ENCODE measurements around the gene NSG1. TPM values are rescaled to one million over a fixed set of nuclear protein-coding genes. Genes with fewer than 3 reads are reported as not detected.
A peak's percentile ranks its signal among the peaks of the same experiment; 100 is the strongest.

Gene NSG1
- total and polyA plus RNA-seq, 5 experiments from 2014 or later = 28.1 to 68.0 (median 66.1) TPM

DNA sequence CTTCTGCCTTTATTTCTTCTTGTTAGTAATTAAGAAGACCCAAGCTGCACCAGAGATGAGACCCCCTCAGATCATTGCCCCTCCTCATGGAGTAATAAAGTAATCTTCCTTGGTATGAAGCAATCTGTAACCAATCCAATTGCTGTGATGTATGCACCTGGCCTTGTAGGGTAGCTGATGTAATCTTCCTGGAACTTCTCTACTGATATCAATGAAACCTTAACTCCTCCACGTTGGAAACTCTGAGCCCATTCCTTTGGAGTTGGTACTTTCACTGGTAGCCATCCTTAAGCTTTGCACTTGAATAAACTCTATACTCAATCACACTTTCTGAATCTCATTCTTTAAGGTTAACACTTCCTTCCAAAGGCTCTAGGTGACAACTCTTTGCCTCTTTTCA lies 31.6 kb upstream of the NSG1 start:
- Mint-ChIP-seq H3K4me3 (no peak overlapping the region), H3K27ac (no peak overlapping the region), H3K4me1 (peaks cover 0 to 9% (median 3%) of the 10 kb centered on the region in 4 donors), H3K27me3 (peaks cover 0 to 3% (median 0%) of the 10 kb centered on the region in 5 donors), H3K9me3 (peaks cover 0 to 12% (median 4%) of the 10 kb centered on the region in 9 donors), H3K36me3 (peaks cover 0 to 6% (median 3%) of the 10 kb centered on the region in 3 donors)
- ATAC-seq (no peak), DNase-seq (no peak)
- POLR2A ChIA-PET = interaction anchor here (1.2 kb wide), 1 partner anchor 8 kb away, joined by 4 read pairs; no protein-coding TSS in a partner anchor

DNA sequence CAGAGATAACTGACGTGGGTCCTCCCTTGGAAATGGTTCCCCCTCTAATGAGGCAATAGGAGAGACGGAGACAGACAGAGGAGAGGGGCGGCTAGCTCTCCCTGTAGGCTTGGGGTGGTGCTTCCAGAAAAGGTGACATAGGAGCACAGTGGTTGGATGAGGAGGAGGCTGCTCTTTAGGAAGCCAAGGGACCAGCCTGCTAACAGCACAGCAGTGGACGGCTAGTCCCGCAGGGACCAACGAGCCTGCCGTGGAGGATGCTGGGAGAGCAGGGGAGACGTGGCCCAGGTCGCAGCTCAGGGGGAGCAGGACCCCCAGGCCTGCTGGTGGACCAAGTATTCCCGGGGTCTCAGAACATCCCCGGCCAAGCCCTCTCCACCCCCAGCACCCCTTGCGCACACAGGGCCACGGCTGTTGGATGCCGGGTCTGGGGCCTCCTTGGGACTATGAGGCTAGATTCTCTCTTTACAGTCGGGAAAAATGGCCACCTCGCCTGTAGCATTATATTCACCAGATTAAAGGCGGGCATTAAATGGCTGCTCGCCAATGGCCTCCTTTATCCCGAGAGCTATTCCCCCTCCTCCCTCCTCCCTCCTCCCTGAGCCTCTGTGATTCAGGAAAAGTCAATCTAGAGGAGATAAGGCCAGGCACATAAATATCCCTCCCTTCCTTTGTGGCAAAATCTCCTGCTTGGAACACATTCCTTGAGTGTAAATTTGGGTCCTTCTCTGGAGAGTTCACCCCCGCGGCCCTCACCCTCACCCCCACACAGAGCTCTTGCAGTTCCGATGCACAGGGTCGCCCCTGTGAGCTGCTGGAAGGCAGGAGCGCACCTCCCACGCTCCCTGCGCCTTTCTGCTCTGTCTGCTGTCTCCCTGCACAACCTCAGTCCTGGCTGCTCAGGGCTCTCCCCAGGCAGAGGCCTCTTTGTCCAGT lies 30.5 kb upstream of the NSG1 start:
- POLR2A ChIA-PET = interaction anchor here (1.2 kb wide), 1 partner anchor 9 kb away, joined by 4 read pairs; no protein-coding TSS in a partner anchor
- no peak for ATAC-seq
- H3K27ac Mint-ChIP-seq = peak overlapping the region in 3 of 10 donors; percentile 24 to 50 (median 48)
- H3K4me3 Mint-ChIP-seq = no peak overlapping the region
- H3K4me1 Mint-ChIP-seq = peaks cover 0 to 7% (median 4%) of the 10 kb centered on the region in 4 donors
- peaks cover 0 to 10% (median 0%) of the 10 kb centered on the region in 5 donors for H3K27me3 Mint-ChIP-seq
- peaks cover 0 to 7% (median 3%) of the 10 kb centered on the region in 9 donors for H3K9me3 Mint-ChIP-seq
- DNase-seq = no peak
- H3K36me3 Mint-ChIP-seq = peaks cover 0 to 3% (median 3%) of the 10 kb centered on the region in 3 donors

DNA sequence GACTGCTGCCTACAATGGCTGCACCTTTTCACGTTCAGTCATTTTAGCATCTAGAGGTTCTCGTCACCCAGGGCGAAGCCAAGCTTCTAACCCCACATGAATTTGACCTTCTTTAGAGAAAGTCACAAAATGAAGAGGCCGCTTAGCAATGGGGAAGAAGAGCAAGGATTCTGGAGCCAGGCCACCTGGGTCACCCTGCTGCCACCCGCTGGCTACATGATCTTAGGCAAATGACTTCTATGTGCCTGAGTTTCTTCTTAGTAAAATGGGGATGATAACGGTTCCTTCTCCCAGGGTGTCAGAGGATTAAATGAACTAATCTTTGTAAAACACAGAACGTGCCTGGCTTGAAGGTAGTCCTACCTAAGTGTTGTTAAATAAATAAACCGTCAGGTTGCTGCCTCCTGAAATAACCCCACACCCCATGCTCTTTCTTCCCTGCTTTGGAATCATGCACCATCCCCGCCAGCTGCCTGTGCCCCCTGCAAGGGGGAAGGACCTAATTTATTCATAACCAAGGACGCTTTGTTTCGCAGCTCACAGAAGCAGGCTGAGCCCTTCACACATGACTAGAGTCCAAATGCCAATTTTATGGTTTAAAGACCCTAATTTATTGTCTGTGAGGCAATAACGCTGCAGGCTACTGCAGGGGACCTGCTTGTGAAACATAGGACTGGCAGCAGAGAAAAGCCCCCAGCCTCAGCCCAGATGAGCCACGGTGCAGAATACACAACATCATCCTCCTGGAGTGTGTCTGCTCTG lies 28.6 kb upstream of the NSG1 start:
- peak overlapping the region in 1 of 10 donors; percentile 44 for H3K27ac Mint-ChIP-seq
- H3K4me3 Mint-ChIP-seq = no peak overlapping the region
- H3K4me1 Mint-ChIP-seq = peaks cover 0 to 10% (median 5%) of the 10 kb centered on the region in 4 donors
- DNase-seq = no peak
- peaks cover 0 to 1% (median under 1%) of the 10 kb centered on the region in 9 donors for H3K9me3 Mint-ChIP-seq
- H3K36me3 Mint-ChIP-seq = peaks cover 0 to 1% (median 1%) of the 10 kb centered on the region in 3 donors
- peaks cover 0 to 10% (median 0%) of the 10 kb centered on the region in 5 donors for H3K27me3 Mint-ChIP-seq
- ATAC-seq = no peak
- POLR2A ChIA-PET = interaction anchor here (0.7 to 1.4 kb wide), 3 partner anchors 9 to 24 kb away, joined by 3 to 5 read pairs (median 4); no protein-coding TSS in a partner anchor

DNA sequence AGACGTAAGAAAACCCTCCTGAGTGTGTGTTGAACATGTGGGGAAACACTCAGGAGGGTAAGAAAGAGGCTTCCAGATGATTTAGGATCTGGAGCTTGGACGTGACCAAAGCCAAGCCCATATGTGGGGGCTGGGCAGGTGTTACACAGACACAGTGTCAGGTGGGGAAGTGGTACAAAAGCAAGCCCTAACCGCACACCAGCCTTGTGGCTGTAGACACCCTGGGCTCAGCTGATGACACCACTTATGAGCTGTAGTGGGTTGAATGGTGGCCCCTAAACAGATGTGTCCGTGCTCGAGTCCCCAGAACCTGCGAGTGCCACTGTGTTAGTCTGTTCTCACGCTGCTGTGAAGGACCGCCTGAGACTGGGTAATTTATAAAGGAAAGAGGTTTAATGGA lies 25.0 kb upstream of the NSG1 start:
- no peak for ATAC-seq
- H3K27ac Mint-ChIP-seq = peak overlapping the region in 4 of 10 donors; percentile 29 to 69 (median 34)
- peaks cover 0 to 9% (median 1%) of the 10 kb centered on the region in 4 donors for H3K4me1 Mint-ChIP-seq
- peaks cover 0 to 10% (median 0%) of the 10 kb centered on the region in 5 donors for H3K27me3 Mint-ChIP-seq
- peaks cover 0 to 5% (median 5%) of the 10 kb centered on the region in 3 donors for H3K36me3 Mint-ChIP-seq
- DNase-seq = no peak
- H3K4me3 Mint-ChIP-seq = peak overlapping the region in 1 of 10 donors; percentile 27
- peaks cover 0 to 13% (median 5%) of the 10 kb centered on the region in 9 donors for H3K9me3 Mint-ChIP-seq
- POLR2A ChIA-PET = interaction anchor here (1.3 kb wide), 1 partner anchor 13 kb away, joined by 5 read pairs; no protein-coding TSS in a partner anchor

DNA sequence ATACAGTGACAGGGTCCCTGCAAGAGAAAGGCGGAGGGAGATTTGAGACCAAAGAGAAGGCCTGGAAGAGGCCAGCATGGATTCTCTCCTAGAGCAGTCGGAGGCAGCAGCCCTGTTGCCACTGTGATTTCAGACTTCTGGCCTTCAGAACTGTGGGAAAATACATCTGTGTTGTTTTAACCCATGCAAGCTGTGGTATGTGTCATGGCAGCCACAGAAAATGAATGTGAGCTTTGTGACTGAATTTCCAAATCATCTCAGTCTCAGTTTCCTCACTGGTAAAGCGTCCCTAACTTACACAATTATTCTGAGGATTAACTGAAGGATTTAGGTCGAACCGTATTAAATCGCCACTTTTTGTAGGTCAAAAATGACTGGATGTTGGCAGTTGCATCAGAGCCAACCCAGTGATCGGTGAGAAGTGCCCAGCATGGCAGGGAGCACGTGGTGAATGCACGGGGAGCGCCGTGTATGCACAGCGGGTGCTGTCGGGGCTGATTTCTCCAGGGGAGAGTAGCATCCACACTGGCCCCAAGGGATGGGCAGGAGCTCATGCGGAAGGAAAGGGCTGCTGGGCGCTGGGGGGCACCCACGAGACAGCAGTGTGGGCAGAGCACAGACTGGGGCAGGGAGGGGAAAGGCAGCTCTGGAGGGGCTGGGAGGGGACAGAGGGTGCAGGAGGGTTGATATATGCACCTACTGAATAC lies 23.8 kb upstream of the NSG1 start:
- Mint-ChIP-seq H3K4me1 (peaks cover 0 to 9% (median 1%) of the 10 kb centered on the region in 4 donors), H3K27ac (no peak overlapping the region), H3K36me3 (peaks cover 0 to 5% (median 5%) of the 10 kb centered on the region in 3 donors), H3K4me3 (no peak overlapping the region), H3K27me3 (peaks cover 0 to 10% (median 0%) of the 10 kb centered on the region in 5 donors), H3K9me3 (peaks cover 0 to 15% (median 5%) of the 10 kb centered on the region in 9 donors)
- DNase-seq = no peak
- ATAC-seq = no peak
- POLR2A ChIA-PET = interaction anchor here (0.6 kb wide), 1 partner anchor 10 kb away, joined by 3 read pairs; no protein-coding TSS in a partner anchor

DNA sequence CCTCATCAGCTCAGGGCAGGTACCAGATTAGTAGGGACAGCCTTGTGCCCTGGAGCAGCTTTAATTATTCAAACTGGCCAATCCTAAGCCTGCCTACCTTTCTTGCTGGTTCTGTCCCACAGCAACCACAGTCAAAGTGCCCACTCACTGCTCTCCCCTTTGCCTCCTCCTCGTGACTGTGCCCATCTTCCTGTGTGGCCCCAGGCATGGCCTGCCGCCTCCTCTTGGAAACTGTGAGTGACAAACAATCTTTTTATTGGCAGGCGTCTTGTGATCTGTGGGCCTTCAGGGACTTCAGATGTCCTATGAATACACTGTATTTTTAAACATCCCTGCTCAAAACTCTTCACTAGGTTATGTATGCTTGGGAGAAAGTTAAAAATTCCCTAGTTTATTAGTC lies 22.8 kb upstream of the NSG1 start:
- Mint-ChIP-seq H3K4me1 (peaks cover 0 to 11% (median 1%) of the 10 kb centered on the region in 4 donors), H3K9me3 (peaks cover 0 to 15% (median 5%) of the 10 kb centered on the region in 9 donors), H3K4me3 (no peak overlapping the region), H3K27me3 (peaks cover 0 to 10% (median 0%) of the 10 kb centered on the region in 5 donors), H3K27ac (peak overlapping the region in 1 of 10 donors; percentile 41), H3K36me3 (peaks cover 0 to 5% (median 5%) of the 10 kb centered on the region in 3 donors)
- ATAC-seq (no peak), DNase-seq (no peak)
- POLR2A ChIA-PET = no interaction called here

DNA sequence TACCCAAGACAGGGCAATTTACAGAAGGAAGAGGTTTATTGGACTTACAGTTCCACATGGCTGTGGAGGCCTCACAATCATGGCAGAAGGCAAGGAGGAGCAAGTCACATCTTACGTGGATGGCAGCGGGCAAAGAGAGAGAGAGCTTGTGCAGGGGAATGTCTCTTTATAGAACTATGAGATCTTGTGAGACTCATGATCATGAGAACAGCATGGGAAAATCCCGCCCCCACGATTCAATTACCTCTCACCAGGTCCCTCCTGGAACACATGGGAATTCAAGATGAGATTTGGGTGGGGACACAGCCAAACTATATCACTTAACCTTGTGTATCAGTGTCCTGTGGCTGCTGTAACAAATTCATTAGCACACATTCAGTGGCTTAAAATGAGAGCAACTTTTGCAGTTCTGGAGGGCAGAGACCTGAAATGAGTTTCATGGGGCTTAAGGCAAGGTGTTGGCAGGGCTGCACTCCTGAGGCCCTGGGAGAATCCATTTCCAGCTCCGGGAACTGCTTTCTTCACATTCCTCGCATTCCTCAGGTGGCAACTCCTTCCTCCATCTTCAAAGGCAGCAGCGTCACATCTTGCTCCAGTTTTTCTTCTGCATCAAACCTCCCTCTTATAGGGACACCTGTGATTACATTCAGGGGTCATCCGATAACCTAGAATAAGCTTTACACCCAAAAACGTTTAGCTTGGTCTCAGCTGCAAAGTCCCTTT lies 22.3 kb upstream of the NSG1 start:
- H3K4me1 Mint-ChIP-seq = peaks cover 0 to 12% (median 3%) of the 10 kb centered on the region in 4 donors
- H3K27ac Mint-ChIP-seq = no peak overlapping the region
- H3K4me3 Mint-ChIP-seq = no peak overlapping the region
- no peak for ATAC-seq
- H3K27me3 Mint-ChIP-seq = peaks cover 0 to 10% (median 0%) of the 10 kb centered on the region in 5 donors
- POLR2A ChIA-PET = no interaction called here
- peaks cover 0 to 5% (median 5%) of the 10 kb centered on the region in 3 donors for H3K36me3 Mint-ChIP-seq
- H3K9me3 Mint-ChIP-seq = peaks cover 0 to 15% (median 5%) of the 10 kb centered on the region in 9 donors
- no peak for DNase-seq

DNA sequence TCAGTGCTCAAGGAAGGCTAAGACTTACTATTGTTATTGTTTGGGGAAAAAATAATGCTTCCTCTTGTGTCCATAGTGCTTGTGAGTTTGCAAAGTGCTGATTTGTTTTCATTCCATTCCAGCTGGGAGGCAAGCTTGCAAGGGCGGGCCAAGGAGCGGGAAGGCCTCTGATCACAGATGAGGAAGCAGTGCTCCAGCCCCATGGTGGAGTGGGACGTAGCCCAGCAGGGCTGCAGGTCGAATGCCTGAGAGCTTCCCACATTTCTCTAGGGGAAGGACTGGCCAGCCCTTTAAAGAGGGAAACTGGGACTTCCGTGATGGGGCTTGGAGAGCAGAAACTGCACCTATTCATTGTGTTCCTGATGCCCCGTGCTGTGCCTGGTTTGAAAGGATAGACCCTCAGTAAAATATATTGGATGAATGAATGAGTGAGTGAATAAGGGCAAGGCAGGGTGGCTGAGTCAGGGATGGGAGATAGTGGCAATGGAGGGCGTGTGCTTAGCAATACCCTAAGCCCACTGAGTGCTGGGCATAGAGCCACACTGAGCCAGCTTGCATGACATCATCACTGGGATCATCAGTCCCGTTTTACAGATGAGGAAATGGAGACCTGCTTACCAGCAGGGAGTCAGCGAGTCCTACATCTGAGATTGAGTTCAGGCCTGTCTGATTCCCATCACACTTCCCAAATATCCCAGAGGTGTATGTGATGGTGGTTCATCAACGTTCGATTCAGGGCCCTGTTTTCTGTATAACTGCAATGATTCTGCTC lies 17.9 kb upstream of the NSG1 start:
- DNase-seq (no peak), ATAC-seq (no peak)
- Mint-ChIP-seq H3K27me3 (no peaks in the 10 kb centered on the region), H3K9me3 (peaks cover 0 to 15% (median 5%) of the 10 kb centered on the region in 9 donors), H3K4me1 (peaks cover 0 to 10% (median 3%) of the 10 kb centered on the region in 4 donors), H3K4me3 (no peak overlapping the region), H3K27ac (no peak overlapping the region), H3K36me3 (peaks cover 0 to 5% (median 5%) of the 10 kb centered on the region in 3 donors)
- POLR2A ChIA-PET = no interaction called here

DNA sequence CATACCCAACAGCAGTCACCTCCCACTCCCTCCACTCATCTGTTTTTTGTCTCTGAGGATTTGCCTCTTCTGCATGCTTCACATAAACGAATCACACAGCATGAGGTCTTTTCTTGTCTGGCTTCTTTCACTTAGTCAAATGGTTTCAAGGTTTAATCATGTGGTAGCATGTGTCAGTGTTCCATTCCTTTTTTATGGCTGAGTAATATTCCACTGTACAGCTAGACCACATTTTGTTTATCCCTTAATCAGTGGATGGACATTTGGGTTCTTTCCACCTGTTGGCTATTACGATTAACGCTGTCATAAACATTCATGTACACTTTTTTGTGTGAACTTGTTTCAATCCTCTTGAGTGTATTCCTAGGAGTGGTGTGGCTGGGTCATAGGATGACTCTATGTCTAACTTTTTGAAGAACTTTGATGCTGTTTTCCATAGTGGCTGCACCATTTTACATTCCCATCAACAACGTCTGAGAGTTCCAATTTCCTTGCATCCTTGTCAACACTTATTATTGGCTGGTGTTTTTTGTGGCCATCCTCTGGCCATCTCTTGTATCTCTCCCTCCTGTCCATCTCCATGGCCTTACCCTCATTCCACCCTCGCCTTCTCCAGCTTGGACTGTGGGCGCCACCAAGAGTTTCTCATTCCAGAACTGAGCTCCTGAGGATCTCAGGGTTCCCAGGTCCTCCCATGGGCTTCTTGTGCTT lies 12.4 kb upstream of the NSG1 start:
- no peak for ATAC-seq
- Mint-ChIP-seq H3K4me1 (peaks cover 0 to 5% (median 2%) of the 10 kb centered on the region in 4 donors), H3K27ac (peak overlapping the region in 1 of 10 donors; percentile 78), H3K4me3 (no peak overlapping the region), H3K9me3 (peaks cover 0 to 10% (median 0%) of the 10 kb centered on the region in 9 donors), H3K27me3 (peaks cover 0 to 8% (median 1%) of the 10 kb centered on the region in 5 donors), H3K36me3 (no peaks in the 10 kb centered on the region)
- POLR2A ChIA-PET = no interaction called here
- DNase-seq = no peak

DNA sequence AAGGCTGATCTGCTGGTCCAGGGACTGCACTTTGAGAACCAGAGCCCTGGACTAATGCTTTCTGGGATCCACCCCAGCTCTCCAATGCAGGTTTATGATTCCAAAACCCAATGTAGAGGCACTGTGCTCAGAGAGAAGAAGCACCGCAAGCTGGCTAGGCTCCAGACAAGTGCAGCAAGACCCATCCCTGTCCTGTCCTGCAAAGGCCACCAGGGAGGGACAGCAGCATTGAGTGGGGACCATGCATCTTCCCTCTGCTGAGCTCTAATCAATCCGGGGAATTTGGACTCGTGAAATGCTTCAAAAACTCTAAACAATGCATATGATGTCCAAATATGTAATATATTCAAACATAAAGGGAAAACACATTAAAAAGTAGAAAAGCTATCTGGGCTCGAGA lies 10.8 kb upstream of the NSG1 start:
- ATAC-seq (no peak), DNase-seq (no peak)
- peaks cover 0 to 3% (median 0%) of the 10 kb centered on the region in 4 donors for H3K4me1 Mint-ChIP-seq
- H3K36me3 Mint-ChIP-seq = no peaks in the 10 kb centered on the region
- peaks cover 0 to 10% (median 0%) of the 10 kb centered on the region in 9 donors for H3K9me3 Mint-ChIP-seq
- H3K4me3 Mint-ChIP-seq = no peak overlapping the region
- no peak overlapping the region for H3K27ac Mint-ChIP-seq
- peaks cover 0 to 10% (median 1%) of the 10 kb centered on the region in 5 donors for H3K27me3 Mint-ChIP-seq
- POLR2A ChIA-PET = interaction anchor here (1.4 kb wide), 1 partner anchor 11 kb away, joined by 4 read pairs; the partner anchor contains the start of gene NSG1

Measured in naive thymus-derived CD8-positive, alpha-beta T cell (primary cell).